ENCODE results near the gene TAF3.

GRCh38 chr10:7988989-7989388 lies 170.7 kb downstream of the TAF3 start:
- no peak for TF ChIP-seq YY1 (IDR thresholded peaks at IDR 0.05; ENCODE audit: insufficient read depth, insufficient read length)
- TF ChIP-seq ZNF274 (IDR thresholded peaks at IDR 0.05; ENCODE audit: low read depth, low read length), result no peak
- no peak for TF ChIP-seq SUZ12 (IDR thresholded peaks at IDR 0.05; ENCODE audit: extremely low read depth, insufficient read depth, insufficient read length)

Measured in NT2/D1 (cell line).